ENCODE results near the gene RHBG. TPM values are rescaled to one million over a fixed set of nuclear protein-coding genes. Genes with fewer than 3 reads are reported as not detected.

Gene RHBG
- total RNA-seq, 2 experiments from 2014 or later = not detected

DNA sequence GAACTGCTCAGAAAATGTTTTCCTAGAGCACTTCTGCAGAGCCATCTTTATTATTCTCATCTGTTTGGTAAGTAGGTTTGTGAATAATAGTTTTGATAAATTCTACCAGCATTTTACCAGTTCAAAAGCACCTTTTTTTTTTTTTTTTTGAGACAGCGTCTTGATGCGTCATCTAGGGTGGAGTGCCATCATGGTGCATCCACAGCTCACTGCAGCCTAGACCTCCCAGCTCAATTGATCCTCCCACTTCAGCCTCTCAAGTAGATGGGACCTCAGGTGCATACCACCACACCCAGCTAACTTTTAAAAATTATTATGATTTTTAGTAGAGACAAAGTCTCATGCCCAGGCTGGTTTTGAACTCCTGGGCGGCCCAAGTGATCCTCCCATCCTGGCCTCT, 9.8 kb upstream of the RHBG start:
- Mint-ChIP-seq H3K27me3 (peaks cover 28% of the 10 kb centered on the region), H3K36me3 (ENCODE audit: low read depth) (no peaks in the 10 kb centered on the region), H3K4me3 (no peak overlapping the region), H3K27ac (no peak overlapping the region), H3K4me1 (ENCODE audit: low read depth) (peaks cover 5% of the 10 kb centered on the region), H3K9me3 (no peaks in the 10 kb centered on the region)
- CTCF ChIA-PET = interaction anchor here (1.2 kb wide), 1 partner anchor 27 kb away, joined by 4 read pairs; no protein-coding TSS in a partner anchor
- no peak for ATAC-seq (ENCODE audit: poor library complexity)
- Histone ChIP-seq H3K9me3 (ENCODE audit: control insufficient read depth in 1 of 2, insufficient read depth in 1 of 2, low read length in 2 of 2) (no peaks in the 10 kb centered on the region), H3K27me3 (ENCODE audit: control insufficient read depth in 1 of 2, insufficient read depth in 2 of 2, low read length in 2 of 2) (peaks cover 10 to 17% of the 10 kb centered on the region in 2 experiments), H3K4me1 (ENCODE audit: insufficient read depth, low read length) (peaks cover 9% of the 10 kb centered on the region), H3K4me3 (ENCODE audit: low read length) (no peak overlapping the region), H3K36me3 (ENCODE audit: insufficient read depth, low read length) (no peaks in the 10 kb centered on the region), H3K27ac (ENCODE audit: low read depth in 1 of 2, low read length in 2 of 2) (no peak overlapping the region)
- TF ChIP-seq, protein P1, sequence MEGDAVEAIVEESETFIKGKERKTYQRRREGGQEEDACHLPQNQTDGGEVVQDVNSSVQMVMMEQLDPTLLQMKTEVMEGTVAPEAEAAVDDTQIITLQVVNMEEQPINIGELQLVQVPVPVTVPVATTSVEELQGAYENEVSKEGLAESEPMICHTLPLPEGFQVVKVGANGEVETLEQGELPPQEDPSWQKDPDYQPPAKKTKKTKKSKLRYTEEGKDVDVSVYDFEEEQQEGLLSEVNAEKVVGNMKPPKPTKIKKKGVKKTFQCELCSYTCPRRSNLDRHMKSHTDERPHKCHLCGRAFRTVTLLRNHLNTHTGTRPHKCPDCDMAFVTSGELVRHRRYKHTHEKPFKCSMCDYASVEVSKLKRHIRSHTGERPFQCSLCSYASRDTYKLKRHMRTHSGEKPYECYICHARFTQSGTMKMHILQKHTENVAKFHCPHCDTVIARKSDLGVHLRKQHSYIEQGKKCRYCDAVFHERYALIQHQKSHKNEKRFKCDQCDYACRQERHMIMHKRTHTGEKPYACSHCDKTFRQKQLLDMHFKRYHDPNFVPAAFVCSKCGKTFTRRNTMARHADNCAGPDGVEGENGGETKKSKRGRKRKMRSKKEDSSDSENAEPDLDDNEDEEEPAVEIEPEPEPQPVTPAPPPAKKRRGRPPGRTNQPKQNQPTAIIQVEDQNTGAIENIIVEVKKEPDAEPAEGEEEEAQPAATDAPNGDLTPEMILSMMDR (IDR thresholded peaks at IDR 0.05) = no peak
- DNase-seq = no peak
- intact Hi-C loops (cut with DNase I, micrococcal nuclease) = no loop called here
- POLR2A ChIA-PET = interaction anchor here (0.7 kb wide), 1 partner anchor 1097 kb away, joined by 3 read pairs; the partner anchor contains the start of gene SCAMP3

DNA sequence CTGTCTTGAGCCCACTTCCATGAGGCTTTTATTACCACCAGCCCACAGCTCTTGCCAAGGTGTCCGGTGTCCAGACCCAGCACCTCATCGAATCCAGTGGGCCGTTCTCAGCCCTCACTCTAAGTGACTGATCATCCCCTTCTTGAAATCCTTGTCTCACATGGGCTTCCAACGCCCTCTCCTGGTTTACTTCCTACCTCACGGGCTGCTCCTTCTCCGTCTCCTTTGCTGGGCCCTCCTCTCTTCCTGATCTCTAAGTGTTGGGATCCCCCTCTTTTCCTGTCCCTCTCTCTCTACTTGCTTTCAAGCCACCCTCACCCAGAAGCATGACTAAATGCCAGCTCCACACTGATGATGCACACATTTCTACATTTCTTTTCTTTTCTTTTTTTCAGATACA, 9.0 kb upstream of the RHBG start:
- Histone ChIP-seq H3K9me3 (ENCODE audit: control insufficient read depth in 1 of 2, insufficient read depth in 1 of 2, low read length in 2 of 2) (no peaks in the 10 kb centered on the region), H3K27me3 (ENCODE audit: control insufficient read depth in 1 of 2, insufficient read depth in 2 of 2, low read length in 2 of 2) (peaks cover 9 to 22% of the 10 kb centered on the region in 2 experiments), H3K4me1 (ENCODE audit: insufficient read depth, low read length) (peaks cover 9% of the 10 kb centered on the region), H3K36me3 (ENCODE audit: insufficient read depth, low read length) (no peaks in the 10 kb centered on the region), H3K4me3 (ENCODE audit: low read length) (no peak overlapping the region), H3K27ac (ENCODE audit: low read depth in 1 of 2, low read length in 2 of 2) (no peak overlapping the region)
- H3K4me3 Mint-ChIP-seq = no peak overlapping the region
- peaks cover 34% of the 10 kb centered on the region for H3K27me3 Mint-ChIP-seq
- CTCF ChIA-PET = interaction anchor here (1.2 kb wide), 1 partner anchor 26 kb away, joined by 4 read pairs; no protein-coding TSS in a partner anchor
- intact Hi-C loops (cut with DNase I, micrococcal nuclease) = no loop called here
- no peak overlapping the region for H3K27ac Mint-ChIP-seq
- H3K9me3 Mint-ChIP-seq = no peaks in the 10 kb centered on the region
- POLR2A ChIA-PET = no interaction called here
- ATAC-seq (ENCODE audit: poor library complexity) (no peak), DNase-seq (no peak)
- peaks cover 5% of the 10 kb centered on the region for H3K4me1 Mint-ChIP-seq (ENCODE audit: low read depth)
- no peaks in the 10 kb centered on the region for H3K36me3 Mint-ChIP-seq (ENCODE audit: low read depth)
- TF ChIP-seq, protein P1 (IDR thresholded peaks at IDR 0.05) = no peak

- intact Hi-C loops (cut with DNase I, micrococcal nuclease) = no loop called here
- Mint-ChIP-seq H3K4me3 (no peak overlapping the region), H3K4me1 (ENCODE audit: low read depth) (peaks cover 5% of the 10 kb centered on the region), H3K36me3 (ENCODE audit: low read depth) (no peaks in the 10 kb centered on the region), H3K27me3 (peaks cover 40% of the 10 kb centered on the region), H3K9me3 (no peaks in the 10 kb centered on the region), H3K27ac (no peak overlapping the region)
- ATAC-seq (ENCODE audit: poor library complexity) = no peak
- Histone ChIP-seq H3K4me1 (ENCODE audit: insufficient read depth, low read length) (peaks cover 9% of the 10 kb centered on the region), H3K27me3 (ENCODE audit: control insufficient read depth in 1 of 2, insufficient read depth in 2 of 2, low read length in 2 of 2) (peaks cover 9 to 22% of the 10 kb centered on the region in 2 experiments), H3K27ac (ENCODE audit: low read depth in 1 of 2, low read length in 2 of 2) (no peak overlapping the region), H3K36me3 (ENCODE audit: insufficient read depth, low read length) (no peaks in the 10 kb centered on the region), H3K4me3 (ENCODE audit: low read length) (no peak overlapping the region), H3K9me3 (ENCODE audit: control insufficient read depth in 1 of 2, insufficient read depth in 1 of 2, low read length in 2 of 2) (no peaks in the 10 kb centered on the region)
- ChIA-PET POLR2A (no interaction called here), CTCF (no interaction called here)
- TF ChIP-seq, protein P1 (IDR thresholded peaks at IDR 0.05) = no peak
- no peak for DNase-seq
Measured at GRCh38 chr1:156360534-156360933, 8.5 kb upstream of the RHBG start.

Data from CD4-positive, alpha-beta T cell (primary cell).